ENCODE data around the gene MBTPS1. TPM values are rescaled to one million over a fixed set of nuclear protein-coding genes. Genes with fewer than 3 reads are reported as not detected.

Gene MBTPS1
- total and polyA plus RNA-seq, 9 of the 15 experiments (the other 6 are each of a cell fraction or from before 2014, with no cell fraction given) = 2.8 to 57.6 (median 43.8) TPM

DNA sequence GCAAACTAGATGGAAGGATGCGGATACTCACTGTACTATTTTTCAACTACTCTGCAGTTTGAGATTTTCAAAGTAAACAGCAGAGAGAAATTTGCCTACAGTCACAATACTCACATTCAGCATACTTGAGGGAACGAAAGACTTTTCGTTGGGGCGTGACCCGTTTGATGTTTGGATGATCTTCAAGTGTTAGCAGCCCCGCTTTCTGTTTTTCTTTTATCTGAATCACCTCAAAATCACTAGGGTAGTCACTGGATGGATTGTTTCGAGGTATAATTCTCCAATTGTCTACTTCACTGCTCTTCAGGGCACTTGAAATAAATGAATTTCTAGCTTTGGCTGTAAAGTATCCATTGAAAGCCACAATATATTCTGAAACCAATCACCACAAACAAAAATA lies 17.8 kb downstream of the MBTPS1 start (continued):
- TF ChIP-seq, protein P1, sequence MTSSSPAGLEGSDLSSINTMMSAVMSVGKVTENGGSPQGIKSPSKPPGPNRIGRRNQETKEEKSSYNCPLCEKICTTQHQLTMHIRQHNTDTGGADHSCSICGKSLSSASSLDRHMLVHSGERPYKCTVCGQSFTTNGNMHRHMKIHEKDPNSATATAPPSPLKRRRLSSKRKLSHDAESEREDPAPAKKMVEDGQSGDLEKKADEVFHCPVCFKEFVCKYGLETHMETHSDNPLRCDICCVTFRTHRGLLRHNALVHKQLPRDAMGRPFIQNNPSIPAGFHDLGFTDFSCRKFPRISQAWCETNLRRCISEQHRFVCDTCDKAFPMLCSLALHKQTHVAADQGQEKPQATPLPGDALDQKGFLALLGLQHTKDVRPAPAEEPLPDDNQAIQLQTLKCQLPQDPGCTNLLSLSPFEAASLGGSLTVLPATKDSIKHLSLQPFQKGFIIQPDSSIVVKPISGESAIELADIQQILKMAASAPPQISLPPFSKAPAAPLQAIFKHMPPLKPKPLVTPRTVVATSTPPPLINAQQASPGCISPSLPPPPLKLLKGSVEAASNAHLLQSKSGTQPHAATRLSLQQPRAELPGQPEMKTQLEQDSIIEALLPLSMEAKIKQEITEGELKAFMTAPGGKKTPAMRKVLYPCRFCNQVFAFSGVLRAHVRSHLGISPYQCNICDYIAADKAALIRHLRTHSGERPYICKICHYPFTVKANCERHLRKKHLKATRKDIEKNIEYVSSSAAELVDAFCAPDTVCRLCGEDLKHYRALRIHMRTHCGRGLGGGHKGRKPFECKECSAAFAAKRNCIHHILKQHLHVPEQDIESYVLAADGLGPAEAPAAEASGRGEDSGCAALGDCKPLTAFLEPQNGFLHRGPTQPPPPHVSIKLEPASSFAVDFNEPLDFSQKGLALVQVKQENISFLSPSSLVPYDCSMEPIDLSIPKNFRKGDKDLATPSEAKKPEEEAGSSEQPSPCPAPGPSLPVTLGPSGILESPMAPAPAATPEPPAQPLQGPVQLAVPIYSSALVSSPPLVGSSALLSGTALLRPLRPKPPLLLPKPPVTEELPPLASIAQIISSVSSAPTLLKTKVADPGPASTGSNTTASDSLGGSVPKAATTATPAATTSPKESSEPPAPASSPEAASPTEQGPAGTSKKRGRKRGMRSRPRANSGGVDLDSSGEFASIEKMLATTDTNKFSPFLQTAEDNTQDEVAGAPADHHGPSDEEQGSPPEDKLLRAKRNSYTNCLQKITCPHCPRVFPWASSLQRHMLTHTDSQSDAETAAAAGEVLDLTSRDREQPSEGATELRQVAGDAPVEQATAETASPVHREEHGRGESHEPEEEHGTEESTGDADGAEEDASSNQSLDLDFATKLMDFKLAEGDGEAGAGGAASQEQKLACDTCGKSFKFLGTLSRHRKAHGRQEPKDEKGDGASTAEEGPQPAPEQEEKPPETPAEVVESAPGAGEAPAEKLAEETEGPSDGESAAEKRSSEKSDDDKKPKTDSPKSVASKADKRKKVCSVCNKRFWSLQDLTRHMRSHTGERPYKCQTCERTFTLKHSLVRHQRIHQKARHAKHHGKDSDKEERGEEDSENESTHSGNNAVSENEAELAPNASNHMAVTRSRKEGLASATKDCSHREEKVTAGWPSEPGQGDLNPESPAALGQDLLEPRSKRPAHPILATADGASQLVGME (CRISPR knock-in tag; IDR thresholded peaks at IDR 0.05) = no peak
- TF ChIP-seq KHSRP (IDR thresholded peaks at IDR 0.05) = no peak
- TF ChIP-seq, protein P2, sequence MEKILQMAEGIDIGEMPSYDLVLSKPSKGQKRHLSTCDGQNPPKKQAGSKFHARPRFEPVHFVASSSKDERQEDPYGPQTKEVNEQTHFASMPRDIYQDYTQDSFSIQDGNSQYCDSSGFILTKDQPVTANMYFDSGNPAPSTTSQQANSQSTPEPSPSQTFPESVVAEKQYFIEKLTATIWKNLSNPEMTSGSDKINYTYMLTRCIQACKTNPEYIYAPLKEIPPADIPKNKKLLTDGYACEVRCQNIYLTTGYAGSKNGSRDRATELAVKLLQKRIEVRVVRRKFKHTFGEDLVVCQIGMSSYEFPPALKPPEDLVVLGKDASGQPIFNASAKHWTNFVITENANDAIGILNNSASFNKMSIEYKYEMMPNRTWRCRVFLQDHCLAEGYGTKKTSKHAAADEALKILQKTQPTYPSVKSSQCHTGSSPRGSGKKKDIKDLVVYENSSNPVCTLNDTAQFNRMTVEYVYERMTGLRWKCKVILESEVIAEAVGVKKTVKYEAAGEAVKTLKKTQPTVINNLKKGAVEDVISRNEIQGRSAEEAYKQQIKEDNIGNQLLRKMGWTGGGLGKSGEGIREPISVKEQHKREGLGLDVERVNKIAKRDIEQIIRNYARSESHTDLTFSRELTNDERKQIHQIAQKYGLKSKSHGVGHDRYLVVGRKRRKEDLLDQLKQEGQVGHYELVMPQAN (IDR thresholded peaks at IDR 0.05; ENCODE audit: borderline replicate concordance) = no peak
- TF ChIP-seq ATF4 (CRISPR knock-in tag; IDR thresholded peaks at IDR 0.05) = no peak
- TF ChIP-seq FOXJ3 (CRISPR knock-in tag; IDR thresholded peaks at IDR 0.05) = no peak
- no peak for TF ChIP-seq CTCFL (IDR thresholded peaks at IDR 0.05; ENCODE audit: borderline replicate concordance, insufficient read depth, low read depth, low read length, poor library complexity, severe bottlenecking)
- no peak for TF ChIP-seq STAG1 (CRISPR knock-in tag; IDR thresholded peaks at IDR 0.05; ENCODE audit: borderline replicate concordance)
